Gastrocnemius medialis (tissue), 4 donors: Measurements from ENCODE around the gene PCAT7.

Source experiments
- POLR2A ChIP-seq, 2 donors: fragments of 450-650 bp; IDR thresholded peaks; one replicate each; pipeline ENCODE4 v1.6.1; 2017; ENCODE audit warnings: antibody characterized with exemption in 2 of 2, mild to moderate bottlenecking in 2 of 2, moderate library complexity in 2 of 2
- TF ChIP-seq, protein P1 (sequence below), 5 experiments: fragments of 450-650 bp in 3 of 5; fragments of 200-600 bp in 2 of 5; sonication (generic) in 2 of 5; IDR thresholded peaks in 4 of 5; conservative IDR thresholded peaks in 1 of 5; 1 replicate in 4 of 5; 2 replicates in 1 of 5; pipeline ENCODE4 v1.5.1; 2016 to 2019; ENCODE audit warnings: antibody characterized with exemption in 5 of 5, mild to moderate bottlenecking in 3 of 5, moderate library complexity in 3 of 5

DNA sequence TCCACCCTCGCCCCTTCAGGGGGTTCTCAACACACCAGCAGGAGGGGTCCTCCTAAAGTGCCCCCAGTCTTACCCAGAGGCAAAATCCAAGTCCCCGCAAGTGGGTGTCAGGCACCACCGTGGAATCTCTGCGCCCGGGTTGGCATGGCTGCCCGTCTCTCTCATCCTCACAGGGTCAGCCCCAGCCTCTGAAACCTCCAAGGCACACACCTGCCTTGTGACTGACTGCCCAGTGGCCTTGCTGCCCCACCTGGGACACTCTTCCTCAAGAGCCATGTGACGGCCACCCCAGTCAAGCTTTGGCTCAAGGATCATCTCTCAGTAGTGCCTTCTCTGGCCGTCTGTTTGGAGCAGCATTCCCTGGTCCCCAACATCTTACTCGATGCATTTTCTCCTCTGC, 33.8 kb downstream of the PCAT7 start:
- TF ChIP-seq, protein P1, sequence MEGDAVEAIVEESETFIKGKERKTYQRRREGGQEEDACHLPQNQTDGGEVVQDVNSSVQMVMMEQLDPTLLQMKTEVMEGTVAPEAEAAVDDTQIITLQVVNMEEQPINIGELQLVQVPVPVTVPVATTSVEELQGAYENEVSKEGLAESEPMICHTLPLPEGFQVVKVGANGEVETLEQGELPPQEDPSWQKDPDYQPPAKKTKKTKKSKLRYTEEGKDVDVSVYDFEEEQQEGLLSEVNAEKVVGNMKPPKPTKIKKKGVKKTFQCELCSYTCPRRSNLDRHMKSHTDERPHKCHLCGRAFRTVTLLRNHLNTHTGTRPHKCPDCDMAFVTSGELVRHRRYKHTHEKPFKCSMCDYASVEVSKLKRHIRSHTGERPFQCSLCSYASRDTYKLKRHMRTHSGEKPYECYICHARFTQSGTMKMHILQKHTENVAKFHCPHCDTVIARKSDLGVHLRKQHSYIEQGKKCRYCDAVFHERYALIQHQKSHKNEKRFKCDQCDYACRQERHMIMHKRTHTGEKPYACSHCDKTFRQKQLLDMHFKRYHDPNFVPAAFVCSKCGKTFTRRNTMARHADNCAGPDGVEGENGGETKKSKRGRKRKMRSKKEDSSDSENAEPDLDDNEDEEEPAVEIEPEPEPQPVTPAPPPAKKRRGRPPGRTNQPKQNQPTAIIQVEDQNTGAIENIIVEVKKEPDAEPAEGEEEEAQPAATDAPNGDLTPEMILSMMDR (IDR thresholded peaks at IDR 0.05 in 4 of 5, conservative IDR thresholded peaks at IDR 0.05 in 1 of 5), result no peak
- no peak for TF ChIP-seq POLR2A (IDR thresholded peaks at IDR 0.05)
